GM23248 (cell line): ENCODE measurements around the gene CSMD2.

Experiments used
- EZH2 ChIP-seq: fragments of 200-600 bp; sonication (generic); IDR thresholded peaks from 2 replicates; pipeline ENCODE4 v1.6.1; 2018; ENCODE audit warnings: antibody characterized with exemption, mild to moderate bottlenecking; ENCODE audit not compliant: insufficient read depth, poor library complexity, severe bottlenecking
- EZH2phosphoT487 ChIP-seq: fragments of 200-600 bp; sonication (generic); IDR thresholded peaks from 2 replicates; pipeline ENCODE4 v1.6.1; 2018; ENCODE audit warnings: antibody characterized with exemption, moderate library complexity, mild to moderate bottlenecking, low read depth; ENCODE audit not compliant: insufficient read depth

- no peak for TF ChIP-seq EZH2phosphoT487
- no peak for TF ChIP-seq EZH2
These were observed 176.9 kb downstream of the CSMD2 start for GRCh38 chr1:33988161-33988560.
